Activated CD8-positive, alpha-beta T cell treated with anti-CD3 and anti-CD28 coated beads for 36 hours (primary cell): ENCODE measurements around the gene SRSF10. TPM values are rescaled to one million over a fixed set of nuclear protein-coding genes. Genes with fewer than 3 reads are reported as not detected.

Source experiments
- ATAC-seq: fragments of 200-7000 bp; cut with Tn5 transposase; one replicate; pipeline ENCODE4 v1.10.0; 2021; ENCODE audit warnings: mild to moderate bottlenecking, moderate library complexity
- CTCF ChIA-PET: fragments of 350-600 bp; sonication (Branson Sonifier 250); formaldehyde crosslinking; loops from one replicate; lab custom pipeline; 2021; ENCODE audit warnings: antibody characterized with exemption; lab: Charles Lee
- POLR2A ChIA-PET: fragments of 350-600 bp; sonication (Branson Sonifier 250); formaldehyde crosslinking; loops from one replicate; lab custom pipeline; 2021; ENCODE audit warnings: antibody characterized with exemption; lab: Charles Lee
- DNase-seq: peaks from one replicate; pipeline ENCODE4 v3.0.0-alpha.2; 2020
- H3K27ac Mint-ChIP-seq: one replicate; pipeline ENCODE4 v1.8.0; 2021; ENCODE audit warnings: mild to moderate bottlenecking, mixed read lengths
- H3K27me3 Mint-ChIP-seq: one replicate; pipeline ENCODE4 v1.8.0; 2021; ENCODE audit warnings: mixed read lengths
- H3K36me3 Mint-ChIP-seq: one replicate; pipeline ENCODE4 v1.8.0; 2021; ENCODE audit warnings: low read depth, mixed read lengths
- H3K4me1 Mint-ChIP-seq: one replicate; pipeline ENCODE4 v1.8.0; 2021; ENCODE audit warnings: low read depth, mixed read lengths
- H3K4me3 Mint-ChIP-seq: one replicate; pipeline ENCODE4 v1.8.0; 2021; ENCODE audit warnings: mild to moderate bottlenecking, moderate library complexity, mixed read lengths
- H3K9me3 Mint-ChIP-seq: one replicate; pipeline ENCODE4 v1.8.0; 2021; ENCODE audit warnings: mixed read lengths
- intact Hi-C: fragments of 100-400 bp; cut with micrococcal nuclease; formaldehyde crosslinking; loops from one replicate; pipeline ENCODE4 v1.10.0; 2022
- total RNA-seq, 2 experiments: library from RNA; stranded (reverse); gene quantifications; one replicate each; pipeline ENCODE4 v1.2.3, GENCODE V29; 2021
- TF ChIP-seq, protein P1 (sequence below): fragments of 200-600 bp; IDR thresholded peaks from one replicate; pipeline ENCODE4 v1.8.0; 2022; ENCODE audit warnings: antibody characterized with exemption, mild to moderate bottlenecking

The SRSF10 gene
- total RNA-seq, 2 experiments from 2014 or later = 203 to 206 TPM

DNA sequence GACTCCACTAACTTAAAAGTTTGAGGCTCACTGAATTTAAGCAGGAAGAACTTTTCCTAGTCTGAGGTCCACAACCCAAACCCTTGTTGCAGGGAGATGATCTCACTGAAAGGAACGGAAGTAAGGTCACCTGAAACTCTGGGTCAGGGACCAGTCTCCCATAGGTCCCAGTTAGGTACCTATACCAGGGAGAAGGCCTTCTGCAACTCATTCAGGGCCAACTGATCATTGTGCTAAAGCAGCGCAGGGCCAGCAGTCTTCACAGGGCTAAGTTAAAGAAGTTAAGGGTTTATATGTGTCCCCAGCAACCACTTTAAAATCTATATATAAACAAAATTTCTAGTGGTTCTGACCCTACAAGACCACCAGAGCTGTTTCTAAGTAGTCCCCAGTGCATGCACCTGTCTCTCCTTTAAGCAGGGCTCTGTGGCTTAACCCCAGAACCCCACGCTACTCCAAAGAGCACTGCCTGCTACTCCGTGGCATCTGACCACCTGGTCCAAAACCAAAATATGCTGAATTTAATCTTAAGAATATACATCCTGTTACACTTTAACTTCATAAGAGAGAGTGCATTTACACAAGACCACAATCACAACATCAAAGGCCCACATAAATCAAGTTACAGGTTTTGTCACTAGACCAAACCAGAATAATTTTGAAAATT is 2.8 kb downstream of the SRSF10 start:
- ChIA-PET CTCF (interaction anchor here (2.1 kb wide), 1 partner anchor 17 kb away, joined by 5 read pairs; no protein-coding TSS in a partner anchor), POLR2A (interaction anchor here (0.7 to 10.5 kb wide), 5 partner anchors 11 to 696 kb away, joined by 3 to 128 read pairs (median 5); partner anchors contain the start of gene PNRC2)
- no peak for DNase-seq
- peak overlapping the region; percentile 98 for H3K4me3 Mint-ChIP-seq
- peaks cover 46% of the 10 kb centered on the region for H3K4me1 Mint-ChIP-seq
- TF ChIP-seq, protein P1, sequence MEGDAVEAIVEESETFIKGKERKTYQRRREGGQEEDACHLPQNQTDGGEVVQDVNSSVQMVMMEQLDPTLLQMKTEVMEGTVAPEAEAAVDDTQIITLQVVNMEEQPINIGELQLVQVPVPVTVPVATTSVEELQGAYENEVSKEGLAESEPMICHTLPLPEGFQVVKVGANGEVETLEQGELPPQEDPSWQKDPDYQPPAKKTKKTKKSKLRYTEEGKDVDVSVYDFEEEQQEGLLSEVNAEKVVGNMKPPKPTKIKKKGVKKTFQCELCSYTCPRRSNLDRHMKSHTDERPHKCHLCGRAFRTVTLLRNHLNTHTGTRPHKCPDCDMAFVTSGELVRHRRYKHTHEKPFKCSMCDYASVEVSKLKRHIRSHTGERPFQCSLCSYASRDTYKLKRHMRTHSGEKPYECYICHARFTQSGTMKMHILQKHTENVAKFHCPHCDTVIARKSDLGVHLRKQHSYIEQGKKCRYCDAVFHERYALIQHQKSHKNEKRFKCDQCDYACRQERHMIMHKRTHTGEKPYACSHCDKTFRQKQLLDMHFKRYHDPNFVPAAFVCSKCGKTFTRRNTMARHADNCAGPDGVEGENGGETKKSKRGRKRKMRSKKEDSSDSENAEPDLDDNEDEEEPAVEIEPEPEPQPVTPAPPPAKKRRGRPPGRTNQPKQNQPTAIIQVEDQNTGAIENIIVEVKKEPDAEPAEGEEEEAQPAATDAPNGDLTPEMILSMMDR = no peak
- intact Hi-C loops = no loop called here
- H3K9me3 Mint-ChIP-seq = no peaks in the 10 kb centered on the region
- peaks cover 68% of the 10 kb centered on the region for H3K36me3 Mint-ChIP-seq
- H3K27ac Mint-ChIP-seq = peak overlapping the region; percentile 98
- no peak for ATAC-seq
- no peaks in the 10 kb centered on the region for H3K27me3 Mint-ChIP-seq

DNA sequence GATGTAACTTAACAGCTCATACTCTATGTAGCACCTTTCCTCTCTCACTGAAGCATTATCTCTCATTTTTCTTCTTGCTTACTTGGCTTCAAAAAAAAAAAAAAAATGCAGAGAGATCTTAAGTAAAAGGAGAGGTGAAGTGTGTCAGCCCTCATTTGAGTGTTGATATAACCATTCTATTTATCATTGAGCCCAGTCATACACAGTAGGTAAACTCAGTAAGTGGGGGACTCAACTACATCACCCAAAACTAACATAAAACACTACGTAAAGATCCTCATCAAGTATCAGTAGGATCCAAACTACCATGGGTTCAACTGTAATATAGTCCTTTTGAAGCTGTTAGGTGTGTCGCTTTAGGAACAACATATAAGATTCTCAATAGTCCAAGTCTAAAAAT is 12.3 kb downstream of the SRSF10 start:
- ChIA-PET CTCF (interaction anchor here (1.1 to 1.6 kb wide), 4 partner anchors 8 to 157 kb away, joined by 3 to 4 read pairs (median 4); partner anchors contain the start of gene PNRC2), POLR2A (interaction anchor here (0.6 to 8.7 kb wide), 5 partner anchors 8 to 225 kb away, joined by 3 to 128 read pairs (median 3); partner anchors contain the start of genes PNRC2 and SRSF10)
- no peak for ATAC-seq
- no peak for DNase-seq
- peaks cover 64% of the 10 kb centered on the region for H3K36me3 Mint-ChIP-seq
- no peak overlapping the region for H3K4me3 Mint-ChIP-seq
- H3K9me3 Mint-ChIP-seq = no peaks in the 10 kb centered on the region
- TF ChIP-seq, protein P1 = no peak
- H3K27me3 Mint-ChIP-seq = no peaks in the 10 kb centered on the region
- intact Hi-C loops = no loop called here
- H3K4me1 Mint-ChIP-seq = peaks cover 64% of the 10 kb centered on the region
- peak overlapping the region; percentile 73 for H3K27ac Mint-ChIP-seq

DNA sequence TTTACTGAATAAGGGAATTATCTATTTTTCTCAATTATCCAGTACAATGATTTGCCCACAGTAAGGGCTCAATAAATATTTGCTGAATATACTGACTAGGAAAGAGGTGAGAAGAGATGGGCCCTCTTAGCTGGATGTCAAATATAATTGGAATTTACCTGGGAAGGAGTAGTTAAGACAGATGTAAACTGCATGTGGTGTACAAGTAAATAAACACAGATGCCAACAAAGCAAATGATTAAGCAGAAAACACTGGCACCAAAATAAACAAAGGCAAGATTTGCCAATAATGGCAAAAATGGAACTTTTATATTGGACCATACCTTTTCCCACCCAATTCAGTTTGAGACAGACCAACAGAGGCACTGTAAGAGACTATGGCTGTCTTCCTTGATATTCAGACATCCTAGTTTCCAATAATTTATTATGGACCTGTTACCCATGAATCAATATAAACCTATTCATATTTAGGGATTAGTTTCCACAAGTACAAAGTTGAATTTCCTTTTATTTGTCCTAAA is 13.1 kb downstream of the SRSF10 start:
- Mint-ChIP-seq H3K27me3 (no peaks in the 10 kb centered on the region), H3K9me3 (no peaks in the 10 kb centered on the region), H3K27ac (peak overlapping the region; percentile 73), H3K4me3 (no peak overlapping the region), H3K4me1 (peaks cover 68% of the 10 kb centered on the region), H3K36me3 (peaks cover 64% of the 10 kb centered on the region)
- ChIA-PET CTCF (no interaction called here), POLR2A (interaction anchor here (0.6 to 8.7 kb wide), 3 partner anchors 8 to 226 kb away, joined by 3 to 128 read pairs (median 37); partner anchors contain the start of genes PNRC2 and SRSF10)
- TF ChIP-seq, protein P1 = no peak
- intact Hi-C loops = no loop called here
- ATAC-seq (no peak), DNase-seq (no peak)

DNA sequence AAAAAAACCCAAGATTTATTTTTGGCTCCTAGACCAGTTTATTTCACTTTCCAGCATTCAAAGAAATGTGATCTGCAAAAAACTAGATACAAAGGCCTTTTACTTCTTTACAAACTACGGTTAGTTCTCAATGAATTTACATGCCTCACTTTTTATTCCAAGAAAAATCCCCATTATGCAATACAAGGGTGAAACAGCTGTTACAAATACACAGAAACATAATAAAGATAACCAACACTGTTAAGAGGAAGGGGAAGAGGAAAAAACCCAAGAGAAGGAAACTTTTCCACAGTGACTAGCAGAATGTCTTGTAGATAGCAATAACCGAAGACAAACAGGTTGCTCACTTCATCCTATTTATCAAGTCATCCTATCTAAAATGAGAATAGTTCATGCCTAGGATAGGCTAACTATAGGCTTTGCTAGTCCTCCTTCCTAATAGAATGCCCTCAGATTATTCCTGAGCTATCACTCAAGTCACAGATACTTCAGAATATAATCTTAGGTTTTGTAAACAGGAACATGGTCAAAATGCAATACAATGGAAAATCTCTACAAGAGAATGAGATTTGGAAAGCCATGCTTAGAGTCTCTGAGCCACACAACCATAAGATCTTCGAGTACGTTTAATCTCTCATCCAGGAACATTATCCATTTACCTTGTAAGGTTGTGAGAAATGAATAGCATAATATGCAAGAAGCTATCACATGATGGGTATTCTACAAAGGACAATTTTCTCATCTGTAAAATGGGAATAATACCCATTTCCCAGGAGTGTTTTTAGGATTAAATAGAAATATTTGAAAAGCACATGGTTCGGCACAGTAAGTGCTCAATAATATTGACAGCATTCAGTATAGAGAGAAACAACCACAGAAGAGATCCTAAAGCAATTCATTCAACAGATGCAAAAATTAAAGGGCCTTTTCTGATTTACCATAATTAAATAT is 15.1 kb downstream of the SRSF10 start:
- H3K4me1 Mint-ChIP-seq = peaks cover 71% of the 10 kb centered on the region
- H3K27me3 Mint-ChIP-seq = no peaks in the 10 kb centered on the region
- peaks cover 69% of the 10 kb centered on the region for H3K36me3 Mint-ChIP-seq
- intact Hi-C loops = no loop called here
- H3K9me3 Mint-ChIP-seq = no peaks in the 10 kb centered on the region
- ATAC-seq (no peak), DNase-seq (no peak)
- CTCF ChIA-PET = interaction anchor here (1.0 to 1.8 kb wide), 4 partner anchors 11 to 155 kb away, joined by 3 to 6 read pairs (median 4); no protein-coding TSS in a partner anchor
- H3K27ac Mint-ChIP-seq = peak overlapping the region; percentile 83
- TF ChIP-seq, protein P1 = no peak
- POLR2A ChIA-PET = interaction anchor here (0.6 to 8.7 kb wide), 5 partner anchors 8 to 357 kb away, joined by 3 to 128 read pairs (median 3); partner anchors contain the start of gene SRSF10
- H3K4me3 Mint-ChIP-seq = no peak overlapping the region
